CD8-positive, alpha-beta memory T cell (primary cell): ENCODE data around the gene SFSWAP. TPM values are rescaled to one million over a fixed set of nuclear protein-coding genes. Genes with fewer than 3 reads are reported as not detected.

Experiments used
- CTCF ChIA-PET: fragments of 350-600 bp; sonication (Branson Sonifier 250); formaldehyde crosslinking; loops from one replicate; lab custom pipeline; 2021; ENCODE audit warnings: antibody characterized with exemption; lab: Charles Lee
- POLR2A ChIA-PET: fragments of 350-600 bp; sonication (Branson Sonifier 250); formaldehyde crosslinking; loops from one replicate; lab custom pipeline; 2021; ENCODE audit warnings: antibody characterized with exemption; lab: Charles Lee
- DNase-seq, 5 donors: peaks; one replicate each; pipeline versions ENCODE4 v3.0.0 to v3.0.0-alpha.2; 2020 to 2022; ENCODE audit warnings: mixed read lengths in 1 of 5
- H3K27ac ChIP-seq: one replicate; pipeline ENCODE4 v1.7.0; 2013; ENCODE audit warnings: low read depth, mild to moderate bottlenecking, low read length, moderate library complexity
- H3K27me3 ChIP-seq: 2 replicates; pipeline ENCODE4 v1.7.0; 2013; ENCODE audit warnings: low read length, mild to moderate bottlenecking; ENCODE audit not compliant: insufficient read depth, poor library complexity, severe bottlenecking
- H3K36me3 ChIP-seq: 2 replicates; pipeline ENCODE4 v1.7.0; 2013; ENCODE audit warnings: mild to moderate bottlenecking, low read length, moderate library complexity; ENCODE audit not compliant: insufficient read depth
- H3K4me1 ChIP-seq: 2 replicates; pipeline ENCODE4 v1.7.0; 2013; ENCODE audit warnings: mild to moderate bottlenecking, low read length, moderate library complexity; ENCODE audit not compliant: insufficient read depth
- H3K4me3 ChIP-seq: 2 replicates; pipeline ENCODE4 v1.7.0; 2013; ENCODE audit warnings: mild to moderate bottlenecking, low read length
- H3K9me3 ChIP-seq: 2 replicates; pipeline ENCODE4 v1.7.0; 2013; ENCODE audit warnings: mild to moderate bottlenecking, low read length
- H3K27ac Mint-ChIP-seq, 8 donors: one replicate each; pipeline ENCODE4 v1.8.0; 2020 to 2021; ENCODE audit warnings: mixed read lengths in 8 of 8, mild to moderate bottlenecking in 6 of 8, inconsistent platforms in 3 of 8, moderate library complexity in 3 of 8
- H3K27me3 Mint-ChIP-seq, 2 donors: one replicate each; pipeline ENCODE4 v1.8.0; 2020 to 2021; ENCODE audit warnings: mixed read lengths in 2 of 2, mild to moderate bottlenecking in 1 of 2, moderate library complexity in 1 of 2
- H3K36me3 Mint-ChIP-seq, 3 donors: one replicate each; pipeline ENCODE4 v1.8.0; 2020 to 2021; ENCODE audit warnings: mixed read lengths in 3 of 3, inconsistent platforms in 1 of 3, mild to moderate bottlenecking in 1 of 3
- H3K4me1 Mint-ChIP-seq, 3 donors: one replicate each; pipeline ENCODE4 v1.8.0; 2020 to 2021; ENCODE audit warnings: mixed read lengths in 3 of 3, inconsistent platforms in 1 of 3, mild to moderate bottlenecking in 1 of 3
- H3K4me3 Mint-ChIP-seq, 7 donors: one replicate each; pipeline ENCODE4 v1.8.0; 2020 to 2021; ENCODE audit warnings: mixed read lengths in 7 of 7, mild to moderate bottlenecking in 6 of 7, moderate library complexity in 4 of 7, inconsistent platforms in 2 of 7
- H3K9me3 Mint-ChIP-seq, 5 donors: one replicate each; pipeline ENCODE4 v1.8.0; 2020 to 2022; ENCODE audit warnings: mixed read lengths in 5 of 5, mild to moderate bottlenecking in 3 of 5, moderate library complexity in 2 of 5, inconsistent platforms in 1 of 5
- polyA plus RNA-seq: library from polyadenylated mRNA; unstranded; fragments of 300-500 nt; fragmentation: Illumina TruSeq; gene quantifications from one replicate; pipeline ENCODE4 v1.2.3, GENCODE V29; 2021
- total RNA-seq, 2 experiments: library from RNA; stranded (reverse); gene quantifications; one replicate each; pipeline ENCODE4 v1.2.3, GENCODE V29; 2021

Gene SFSWAP
- total and polyA plus RNA-seq, 3 experiments from 2014 or later = 22.6 to 65.2 (median 63.3) TPM

DNA sequence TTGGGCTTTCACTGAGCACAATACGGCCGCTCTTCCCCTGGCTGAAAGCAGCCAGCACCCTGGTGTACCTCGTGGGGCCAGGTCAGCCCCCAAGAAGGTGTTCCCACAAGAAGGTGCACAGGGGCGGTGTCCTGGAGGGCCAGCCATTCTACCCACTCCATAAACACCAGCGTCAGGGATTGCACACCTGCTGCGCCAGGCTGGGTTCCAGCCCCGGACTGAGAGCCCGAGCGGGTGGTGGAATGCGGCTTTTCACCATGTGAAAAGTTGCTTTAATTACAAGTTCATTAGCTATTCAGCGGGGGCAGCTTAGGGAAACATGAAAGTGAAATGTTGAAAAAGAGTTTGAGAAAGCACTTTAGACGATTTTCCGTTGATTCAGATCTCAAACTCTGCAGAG lies 99.8 kb downstream of the SFSWAP start:
- no peaks in the 10 kb centered on the region for H3K27me3 ChIP-seq
- no peaks in the 10 kb centered on the region for H3K4me1 Mint-ChIP-seq
- H3K4me3 ChIP-seq = no peak overlapping the region
- H3K27ac Mint-ChIP-seq = no peak overlapping the region
- no peaks in the 10 kb centered on the region for H3K27me3 Mint-ChIP-seq
- no peak overlapping the region for H3K4me3 Mint-ChIP-seq
- DNase-seq = no peak
- H3K27ac ChIP-seq = no peak overlapping the region
- ChIA-PET CTCF (no interaction called here), POLR2A (no interaction called here)
- H3K9me3 ChIP-seq = no peaks in the 10 kb centered on the region
- no peaks in the 10 kb centered on the region for H3K36me3 ChIP-seq
- peaks cover 0 to 9% (median 3%) of the 10 kb centered on the region in 3 donors for H3K36me3 Mint-ChIP-seq
- no peaks in the 10 kb centered on the region for H3K4me1 ChIP-seq
- peaks cover 8 to 13% (median 11%) of the 10 kb centered on the region in 5 donors for H3K9me3 Mint-ChIP-seq

DNA sequence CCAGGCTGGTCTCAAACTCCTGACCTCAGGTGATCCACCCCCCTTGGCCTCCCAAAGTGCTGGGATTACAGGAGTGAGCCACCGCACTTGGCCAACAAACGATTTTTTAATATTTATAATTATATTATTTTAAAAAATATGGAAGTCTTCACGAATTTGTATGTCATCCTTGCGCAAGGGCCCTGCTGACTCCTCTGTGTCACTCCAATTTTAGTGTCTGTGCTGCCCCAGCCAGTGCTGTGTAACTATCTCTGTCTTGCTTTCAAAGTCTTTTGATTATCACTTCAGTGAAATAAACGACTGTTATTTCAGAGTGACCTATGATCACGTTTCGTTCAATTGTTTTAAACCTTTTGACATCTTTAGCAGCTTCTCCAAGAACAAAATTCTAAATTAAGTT lies 104.2 kb downstream of the SFSWAP start:
- no peak overlapping the region for H3K4me3 ChIP-seq
- H3K9me3 Mint-ChIP-seq = peaks cover 8 to 12% (median 11%) of the 10 kb centered on the region in 5 donors
- no peaks in the 10 kb centered on the region for H3K36me3 ChIP-seq
- H3K27ac Mint-ChIP-seq = no peak overlapping the region
- CTCF ChIA-PET = no interaction called here
- no peak overlapping the region for H3K4me3 Mint-ChIP-seq
- no peaks in the 10 kb centered on the region for H3K4me1 Mint-ChIP-seq
- H3K27ac ChIP-seq = no peak overlapping the region
- H3K4me1 ChIP-seq = no peaks in the 10 kb centered on the region
- H3K36me3 Mint-ChIP-seq = peaks cover 0 to 14% (median 3%) of the 10 kb centered on the region in 3 donors
- POLR2A ChIA-PET = no interaction called here
- H3K27me3 ChIP-seq = no peaks in the 10 kb centered on the region
- H3K27me3 Mint-ChIP-seq = no peaks in the 10 kb centered on the region
- DNase-seq = no peak
- no peaks in the 10 kb centered on the region for H3K9me3 ChIP-seq

DNA sequence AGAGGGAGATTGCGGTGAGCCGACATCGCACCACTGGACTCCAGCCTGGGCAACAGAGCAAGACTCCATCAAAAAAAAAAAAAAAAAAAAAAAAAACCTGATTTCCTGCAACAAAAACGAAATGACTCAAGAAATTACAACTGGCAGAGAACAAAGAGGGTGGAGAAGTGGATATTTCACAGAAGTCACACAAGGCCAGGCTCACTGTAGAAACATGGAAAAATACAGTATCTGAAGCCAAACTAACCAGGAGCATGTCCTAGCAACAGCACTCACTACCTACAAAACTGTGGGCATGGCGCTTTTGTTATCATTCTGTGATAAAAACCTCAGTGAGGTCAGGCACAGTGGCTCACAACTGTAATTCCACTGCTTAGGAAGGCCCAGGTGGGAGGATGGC lies 105.6 kb downstream of the SFSWAP start:
- no peaks in the 10 kb centered on the region for H3K27me3 Mint-ChIP-seq
- DNase-seq = no peak
- no peak overlapping the region for H3K4me3 Mint-ChIP-seq
- no peaks in the 10 kb centered on the region for H3K36me3 ChIP-seq
- no peak overlapping the region for H3K27ac Mint-ChIP-seq
- H3K4me1 ChIP-seq = no peaks in the 10 kb centered on the region
- no peaks in the 10 kb centered on the region for H3K27me3 ChIP-seq
- H3K36me3 Mint-ChIP-seq = peaks cover 0 to 14% (median 3%) of the 10 kb centered on the region in 3 donors
- H3K4me1 Mint-ChIP-seq = no peaks in the 10 kb centered on the region
- H3K9me3 ChIP-seq = no peaks in the 10 kb centered on the region
- H3K4me3 ChIP-seq = no peak overlapping the region
- CTCF ChIA-PET = no interaction called here
- POLR2A ChIA-PET = no interaction called here
- H3K9me3 Mint-ChIP-seq = peaks cover 8 to 12% (median 11%) of the 10 kb centered on the region in 5 donors
- no peak overlapping the region for H3K27ac ChIP-seq

DNA sequence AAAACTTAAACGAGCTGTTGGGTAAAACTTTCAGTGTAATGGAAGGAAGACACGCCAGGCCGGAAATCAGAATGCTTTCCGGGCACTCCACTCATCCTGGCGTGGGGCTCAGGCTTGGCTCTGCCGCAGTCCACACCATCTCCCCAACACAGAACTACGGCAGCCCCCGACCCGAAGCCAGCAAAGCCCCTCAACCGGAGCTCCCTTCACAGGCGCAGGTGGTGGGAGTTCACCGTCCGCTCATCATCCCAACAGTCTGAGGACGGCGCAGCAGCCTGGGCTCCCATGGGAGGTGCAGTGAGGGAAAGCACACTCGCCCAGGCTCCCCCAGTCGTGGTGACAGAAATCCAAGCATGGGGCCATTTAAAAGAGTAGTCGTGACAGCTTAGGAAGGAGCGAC lies 106.4 kb downstream of the SFSWAP start:
- Histone ChIP-seq H3K36me3 (no peaks in the 10 kb centered on the region), H3K4me3 (no peak overlapping the region), H3K9me3 (no peaks in the 10 kb centered on the region), H3K4me1 (no peaks in the 10 kb centered on the region), H3K27me3 (no peaks in the 10 kb centered on the region), H3K27ac (no peak overlapping the region)
- H3K27me3 Mint-ChIP-seq = no peaks in the 10 kb centered on the region
- H3K27ac Mint-ChIP-seq = no peak overlapping the region
- no peak overlapping the region for H3K4me3 Mint-ChIP-seq
- no peaks in the 10 kb centered on the region for H3K4me1 Mint-ChIP-seq
- ChIA-PET POLR2A (no interaction called here), CTCF (no interaction called here)
- H3K9me3 Mint-ChIP-seq = peaks cover 7 to 12% (median 10%) of the 10 kb centered on the region in 5 donors
- no peak for DNase-seq
- peaks cover 0 to 10% (median 0%) of the 10 kb centered on the region in 3 donors for H3K36me3 Mint-ChIP-seq

DNA sequence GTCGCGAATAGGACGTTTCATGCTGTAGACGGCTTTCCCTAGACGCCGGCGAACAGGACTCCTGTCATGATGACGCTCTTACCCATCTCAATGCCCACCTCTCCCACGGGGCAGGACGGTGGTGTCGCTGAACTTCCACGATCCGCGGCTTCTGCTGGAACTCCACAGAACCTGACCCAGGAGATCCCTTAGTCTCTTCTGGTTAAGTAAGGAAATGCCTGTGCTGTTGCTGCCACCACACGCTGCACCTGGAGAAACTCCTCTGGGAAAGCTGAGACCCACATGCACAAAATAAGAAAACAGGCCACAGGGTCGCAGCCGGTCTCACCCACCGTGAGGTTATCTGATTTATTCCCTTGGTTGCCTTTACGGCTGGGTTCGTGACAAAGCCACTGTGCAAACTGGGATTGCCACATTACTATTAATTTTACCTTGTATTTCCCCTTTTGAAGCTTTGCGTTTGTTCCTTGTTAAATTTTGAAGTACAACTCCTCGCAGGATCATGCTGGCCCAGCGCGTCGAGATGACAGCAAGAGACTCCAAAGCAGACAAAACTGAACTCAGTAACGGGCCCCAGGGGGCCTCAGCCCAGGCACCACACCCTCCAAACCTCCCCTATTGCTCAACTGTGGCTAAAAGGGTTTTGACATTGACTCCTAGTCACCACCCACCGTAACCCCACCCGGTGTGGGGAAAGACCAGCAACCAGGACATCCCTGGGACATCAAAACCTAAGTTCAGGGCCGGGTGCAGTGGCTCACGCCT lies 108.1 kb downstream of the SFSWAP start:
- Histone ChIP-seq H3K4me1 (no peaks in the 10 kb centered on the region), H3K9me3 (no peaks in the 10 kb centered on the region), H3K4me3 (no peak overlapping the region), H3K36me3 (no peaks in the 10 kb centered on the region), H3K27me3 (no peaks in the 10 kb centered on the region), H3K27ac (no peak overlapping the region)
- no peak overlapping the region for H3K4me3 Mint-ChIP-seq
- no peaks in the 10 kb centered on the region for H3K27me3 Mint-ChIP-seq
- H3K36me3 Mint-ChIP-seq = peaks cover 0 to 5% (median 0%) of the 10 kb centered on the region in 3 donors
- POLR2A ChIA-PET = no interaction called here
- H3K9me3 Mint-ChIP-seq = peaks cover 0 to 4% (median 0%) of the 10 kb centered on the region in 5 donors
- CTCF ChIA-PET = interaction anchor here (1.1 kb wide), 1 partner anchor 10 kb away, joined by 3 read pairs; no protein-coding TSS in a partner anchor
- DNase-seq = no peak
- no peaks in the 10 kb centered on the region for H3K4me1 Mint-ChIP-seq
- no peak overlapping the region for H3K27ac Mint-ChIP-seq

DNA sequence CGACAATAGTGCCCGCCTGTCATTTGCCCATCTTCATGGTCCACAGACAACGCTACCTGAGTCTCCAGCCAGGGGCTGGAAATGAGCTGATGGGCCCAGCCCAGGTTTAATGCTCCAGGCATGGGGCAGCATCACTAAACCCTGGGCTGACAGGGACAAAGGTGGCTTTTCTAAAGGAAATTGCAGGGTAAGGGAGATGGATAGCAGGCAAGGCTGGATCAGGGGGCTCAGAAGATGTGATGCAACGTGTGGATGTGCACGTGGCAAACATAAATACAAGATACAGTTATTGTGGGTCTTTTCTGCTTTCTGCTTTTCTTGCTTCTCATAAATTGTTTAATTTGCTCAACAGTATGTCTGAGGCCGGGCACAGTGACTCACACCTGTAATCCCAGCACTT lies 113.6 kb downstream of the SFSWAP start:
- peaks cover 5 to 10% (median 5%) of the 10 kb centered on the region in 3 donors for H3K4me1 Mint-ChIP-seq
- no peak overlapping the region for H3K27ac ChIP-seq
- H3K27ac Mint-ChIP-seq = no peak overlapping the region
- POLR2A ChIA-PET = no interaction called here
- CTCF ChIA-PET = no interaction called here
- no peaks in the 10 kb centered on the region for H3K9me3 Mint-ChIP-seq
- no peak for DNase-seq
- H3K27me3 ChIP-seq = peaks cover 13% of the 10 kb centered on the region
- H3K4me3 Mint-ChIP-seq = no peak overlapping the region
- peaks cover 16 to 33% of the 10 kb centered on the region in 2 donors for H3K27me3 Mint-ChIP-seq
- H3K9me3 ChIP-seq = no peaks in the 10 kb centered on the region
- H3K4me1 ChIP-seq = no peaks in the 10 kb centered on the region
- no peak overlapping the region for H3K4me3 ChIP-seq
- no peaks in the 10 kb centered on the region for H3K36me3 Mint-ChIP-seq
- no peaks in the 10 kb centered on the region for H3K36me3 ChIP-seq

DNA sequence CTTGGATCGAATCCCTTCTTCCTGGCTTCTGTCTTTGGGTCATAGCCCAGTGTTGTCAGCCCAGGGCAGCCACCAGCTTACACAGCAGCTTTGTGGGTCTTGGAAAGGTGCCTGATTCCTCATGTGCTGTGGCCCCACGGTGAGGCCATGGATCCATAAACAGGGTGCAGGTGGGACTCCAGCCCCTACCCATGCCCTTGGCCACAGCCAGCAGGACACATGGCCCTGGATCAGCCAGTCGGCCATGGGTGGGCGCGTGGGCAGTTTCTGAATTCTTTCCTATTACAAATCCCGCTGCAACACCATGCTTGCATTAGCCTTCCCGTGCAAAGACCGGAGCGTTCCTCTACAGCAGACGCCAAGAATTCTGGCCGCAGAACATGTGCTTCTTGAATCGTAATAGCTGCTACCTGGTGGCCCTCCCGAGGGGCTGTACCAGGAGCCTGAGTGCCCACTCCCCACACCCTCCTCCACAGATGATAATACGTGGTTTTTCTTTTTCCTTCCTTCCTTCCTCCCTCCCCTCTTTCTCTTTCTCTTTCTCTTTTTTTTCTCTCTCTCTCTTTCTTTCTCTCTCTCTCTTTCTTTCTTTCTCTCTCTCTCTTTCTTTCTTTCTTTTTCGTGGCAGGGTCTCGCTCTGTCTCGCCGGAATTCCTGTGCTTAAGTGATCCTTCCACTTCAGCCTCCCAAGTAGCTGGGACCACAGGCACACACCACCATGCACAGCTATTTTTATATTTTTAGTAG lies 114.4 kb downstream of the SFSWAP start:
- Histone ChIP-seq H3K27me3 (peaks cover 16% of the 10 kb centered on the region), H3K9me3 (no peaks in the 10 kb centered on the region), H3K36me3 (no peaks in the 10 kb centered on the region), H3K4me1 (no peaks in the 10 kb centered on the region), H3K27ac (no peak overlapping the region), H3K4me3 (no peak overlapping the region)
- H3K27me3 Mint-ChIP-seq = peaks cover 17 to 35% of the 10 kb centered on the region in 2 donors
- ChIA-PET CTCF (no interaction called here), POLR2A (no interaction called here)
- no peak for DNase-seq
- no peak overlapping the region for H3K4me3 Mint-ChIP-seq
- peaks cover 5 to 12% (median 5%) of the 10 kb centered on the region in 3 donors for H3K4me1 Mint-ChIP-seq
- no peaks in the 10 kb centered on the region for H3K36me3 Mint-ChIP-seq
- no peaks in the 10 kb centered on the region for H3K9me3 Mint-ChIP-seq
- H3K27ac Mint-ChIP-seq = no peak overlapping the region
